Measurements from ENCODE around the gene MLLT11. TPM values are rescaled to one million over a fixed set of nuclear protein-coding genes. Genes with fewer than 3 reads are reported as not detected.

Gene MLLT11
- total RNA-seq, 6 experiments from 2014 or later = 0.24 to 0.56 (median 0.40) TPM

DNA sequence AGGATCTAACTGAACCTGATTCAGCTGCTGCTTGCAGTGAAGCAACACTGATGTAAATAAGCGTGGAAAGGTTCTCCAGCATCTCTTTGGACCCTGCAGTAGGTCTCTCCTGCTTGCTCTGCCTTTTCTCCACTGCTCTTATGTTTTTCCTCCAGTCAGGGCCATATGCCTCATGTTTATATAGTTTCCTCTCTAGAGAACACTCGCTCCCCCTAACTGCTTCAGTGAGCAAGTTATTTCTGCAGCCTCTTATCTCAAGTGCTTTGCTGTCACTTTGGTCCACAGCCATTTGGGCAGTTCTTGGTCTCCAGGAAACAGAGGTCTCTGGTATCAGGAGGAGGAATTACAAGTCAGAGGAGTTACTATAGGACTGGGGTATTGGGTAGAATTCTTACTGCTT lies 46.7 kb upstream of the MLLT11 start:
- Histone ChIP-seq H3K4me1 (peaks cover 0 to 52% (median 22%) of the 10 kb centered on the region in 4 donors), H3K9me3 (no peaks in the 10 kb centered on the region), H3K36me3 (peaks cover 0 to 15% (median 5%) of the 10 kb centered on the region in 4 donors), H3K27ac (peak overlapping the region; percentile 77 to 80 (median 77)), H3K4me3 (peak overlapping the region in 1 of 3 donors; percentile 31), H3K27me3 (no peaks in the 10 kb centered on the region)
- no peak for DNase-seq
- peak; percentile 17 to 56 (median 31) for ATAC-seq
- 9% methylated on average over 2 of the region's 2 CpGs for WGBS (ENCODE audit: insufficient coverage, low coverage, low lambda C conversion rate, missing lambda C conversion rate)
- intact Hi-C loops (cut with DNase I) = no loop called here
- TF ChIP-seq, protein P1, sequence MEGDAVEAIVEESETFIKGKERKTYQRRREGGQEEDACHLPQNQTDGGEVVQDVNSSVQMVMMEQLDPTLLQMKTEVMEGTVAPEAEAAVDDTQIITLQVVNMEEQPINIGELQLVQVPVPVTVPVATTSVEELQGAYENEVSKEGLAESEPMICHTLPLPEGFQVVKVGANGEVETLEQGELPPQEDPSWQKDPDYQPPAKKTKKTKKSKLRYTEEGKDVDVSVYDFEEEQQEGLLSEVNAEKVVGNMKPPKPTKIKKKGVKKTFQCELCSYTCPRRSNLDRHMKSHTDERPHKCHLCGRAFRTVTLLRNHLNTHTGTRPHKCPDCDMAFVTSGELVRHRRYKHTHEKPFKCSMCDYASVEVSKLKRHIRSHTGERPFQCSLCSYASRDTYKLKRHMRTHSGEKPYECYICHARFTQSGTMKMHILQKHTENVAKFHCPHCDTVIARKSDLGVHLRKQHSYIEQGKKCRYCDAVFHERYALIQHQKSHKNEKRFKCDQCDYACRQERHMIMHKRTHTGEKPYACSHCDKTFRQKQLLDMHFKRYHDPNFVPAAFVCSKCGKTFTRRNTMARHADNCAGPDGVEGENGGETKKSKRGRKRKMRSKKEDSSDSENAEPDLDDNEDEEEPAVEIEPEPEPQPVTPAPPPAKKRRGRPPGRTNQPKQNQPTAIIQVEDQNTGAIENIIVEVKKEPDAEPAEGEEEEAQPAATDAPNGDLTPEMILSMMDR (IDR thresholded peaks at IDR 0.05) = no peak
- TF ChIP-seq POLR2A (IDR thresholded peaks at IDR 0.05) = no peak

DNA sequence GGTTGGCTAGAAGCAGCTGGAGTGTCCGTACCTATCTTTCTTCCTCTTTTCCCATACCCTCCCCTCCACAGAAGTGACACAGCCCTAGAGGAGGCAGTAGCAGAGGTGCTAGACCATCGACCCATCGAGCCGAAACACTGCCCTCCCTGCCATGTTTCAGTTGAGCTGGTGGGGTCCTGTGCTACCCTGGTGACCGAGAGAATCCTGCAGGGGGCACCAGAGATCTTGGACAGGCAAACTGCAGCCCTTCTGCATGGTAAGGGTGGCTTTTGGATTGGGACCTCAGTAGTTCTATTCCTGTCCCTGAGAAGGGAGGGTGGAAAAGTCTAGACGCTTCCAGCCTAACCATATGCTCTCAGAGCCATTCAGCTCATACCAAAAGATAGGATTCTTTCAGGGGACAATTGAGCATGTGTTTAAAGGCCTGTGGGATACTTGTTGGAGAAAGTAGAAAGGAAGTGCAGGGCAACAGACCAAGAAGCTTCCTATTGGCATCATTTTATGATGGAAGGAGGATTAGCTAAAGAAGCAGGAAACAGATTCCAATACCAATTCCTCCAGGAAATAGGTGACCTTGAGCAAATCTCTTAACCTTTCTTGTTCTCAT lies 35.6 kb upstream of the MLLT11 start:
- H3K9me3 ChIP-seq = no peaks in the 10 kb centered on the region
- DNase-seq = peak; percentile 72 to 80 (median 75)
- no peaks in the 10 kb centered on the region for H3K4me1 ChIP-seq
- no peaks in the 10 kb centered on the region for H3K27me3 ChIP-seq
- no peak overlapping the region for H3K4me3 ChIP-seq
- intact Hi-C loops (cut with DNase I) = loop anchor here in 1 of 2 donors (10.0 kb wide), 1 partner anchor 130 kb away; the partner anchor contains the start of gene TNFAIP8L2
- TF ChIP-seq, protein P1 (IDR thresholded peaks at IDR 0.05) = peak; percentile 61 to 71 (median 71)
- no peak for TF ChIP-seq POLR2A (IDR thresholded peaks at IDR 0.05)
- no peak overlapping the region for H3K27ac ChIP-seq
- WGBS (ENCODE audit: insufficient coverage, low coverage, low lambda C conversion rate, missing lambda C conversion rate) = 51% methylated on average over 4 of the region's 6 CpGs
- peak; percentile 93 to 98 (median 96) for ATAC-seq
- peaks cover 0 to 44% (median 24%) of the 10 kb centered on the region in 4 donors for H3K36me3 ChIP-seq

DNA sequence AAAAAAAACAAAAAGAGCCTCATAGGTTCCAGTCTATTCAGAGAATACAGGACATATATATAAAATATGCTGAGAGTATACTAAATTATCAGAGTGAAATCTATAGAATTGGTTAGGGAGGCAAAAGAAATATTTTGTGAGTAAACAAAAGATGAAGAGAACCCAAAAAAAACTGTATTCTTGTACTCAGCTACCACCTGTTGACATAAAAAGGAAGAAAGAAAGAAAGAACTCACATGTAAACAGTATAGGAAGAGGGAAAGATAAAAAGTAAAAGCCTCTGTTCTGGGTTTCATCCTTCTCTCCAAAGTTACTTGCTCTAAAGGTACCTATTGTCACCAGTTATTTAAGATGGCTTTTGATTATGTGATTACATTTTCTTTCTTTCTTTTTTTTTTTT lies 33.7 kb upstream of the MLLT11 start:
- Histone ChIP-seq H3K4me1 (no peaks in the 10 kb centered on the region), H3K36me3 (peaks cover 0 to 61% (median 26%) of the 10 kb centered on the region in 4 donors), H3K27me3 (no peaks in the 10 kb centered on the region), H3K4me3 (no peak overlapping the region), H3K9me3 (no peaks in the 10 kb centered on the region), H3K27ac (no peak overlapping the region)
- no peak for TF ChIP-seq POLR2A (IDR thresholded peaks at IDR 0.05)
- TF ChIP-seq, protein P1 (IDR thresholded peaks at IDR 0.05) = no peak
- intact Hi-C loops (cut with DNase I) = loop anchor here in 1 of 2 donors (10.0 kb wide), 1 partner anchor 128 kb away; the partner anchor contains the start of gene TNFAIP8L2
- DNase-seq (no peak), ATAC-seq (no peak)

DNA sequence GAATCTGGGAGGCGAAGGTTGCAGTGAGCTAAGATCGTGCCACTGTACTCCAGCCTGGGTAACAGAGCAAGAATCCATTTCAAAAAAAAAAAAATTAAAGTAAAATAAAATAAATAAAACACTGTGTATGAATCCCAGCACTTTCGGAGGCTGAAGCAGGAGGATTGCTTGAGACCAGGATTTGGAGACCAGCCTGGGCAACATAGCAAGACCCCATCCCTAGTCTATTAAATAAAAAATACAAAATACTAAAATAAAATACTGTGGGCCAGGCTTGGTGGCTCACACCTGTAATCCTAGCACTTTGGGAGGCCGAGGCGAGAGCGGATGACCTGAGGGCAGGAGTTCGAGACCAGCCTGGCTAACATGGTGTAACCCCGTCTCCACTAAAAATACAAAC lies 28.0 kb upstream of the MLLT11 start:
- H3K4me1 ChIP-seq = no peaks in the 10 kb centered on the region
- DNase-seq = no peak
- TF ChIP-seq, protein P1 (IDR thresholded peaks at IDR 0.05) = no peak
- TF ChIP-seq POLR2A (IDR thresholded peaks at IDR 0.05) = no peak
- no peaks in the 10 kb centered on the region for H3K9me3 ChIP-seq
- no peak for ATAC-seq
- 96% methylated on average over 8 of the region's 8 CpGs for WGBS (ENCODE audit: insufficient coverage, low coverage, low lambda C conversion rate, missing lambda C conversion rate)
- peaks cover 0 to 58% (median 24%) of the 10 kb centered on the region in 4 donors for H3K36me3 ChIP-seq
- H3K4me3 ChIP-seq = no peak overlapping the region
- no peaks in the 10 kb centered on the region for H3K27me3 ChIP-seq
- intact Hi-C loops (cut with DNase I) = no loop called here
- H3K27ac ChIP-seq = no peak overlapping the region

Measured in right lobe of liver (tissue), 6 donors.